Subcutaneous abdominal adipose tissue (tissue), 5 donors: ENCODE results near the gene TMEM109.

Source experiments
- H3K27ac ChIP-seq: one replicate; pipeline ENCODE4 v1.7.0; 2013; ENCODE audit warnings: low read depth, mild to moderate bottlenecking, inconsistent platforms, low read length, moderate library complexity
- H3K27me3 ChIP-seq, 5 donors: one replicate each; pipeline ENCODE4 v1.7.0; 2013; ENCODE audit warnings: low read length in 5 of 5, inconsistent platforms in 1 of 5; ENCODE audit not compliant: control insufficient read depth in 5 of 5, insufficient read depth in 4 of 5
- H3K36me3 ChIP-seq, 5 donors: one replicate each; pipeline ENCODE4 v1.7.0; 2013; ENCODE audit warnings: low read length in 5 of 5; ENCODE audit not compliant: control insufficient read depth in 5 of 5, insufficient read depth in 5 of 5
- H3K4me1 ChIP-seq, 5 donors: one replicate each; pipeline ENCODE4 v1.7.0; 2013; ENCODE audit warnings: low read length in 5 of 5, mild to moderate bottlenecking in 3 of 5, moderate library complexity in 1 of 5; ENCODE audit not compliant: control insufficient read depth in 5 of 5, insufficient read depth in 5 of 5
- H3K4me3 ChIP-seq, 5 donors: one replicate each; pipeline ENCODE4 v1.7.0; 2013; ENCODE audit warnings: low read length in 5 of 5, low read depth in 1 of 5
- H3K9ac ChIP-seq, 5 donors: one replicate each; pipeline ENCODE4 v1.7.0; 2013; ENCODE audit warnings: low read length in 5 of 5, mild to moderate bottlenecking in 4 of 5, moderate library complexity in 3 of 5
- H3K9me3 ChIP-seq, 5 donors: one replicate each; pipeline ENCODE4 v1.7.0; 2013; ENCODE audit warnings: low read length in 5 of 5; ENCODE audit not compliant: control insufficient read depth in 5 of 5
- donor health status: healthy.
- donor health status: healthy.
- donor health status: healthy.
- donor health status: healthy.
- donor health status: healthy.

Gene TMEM109

GRCh38 chr11:60937811-60938210 lies 23.9 kb downstream of the TMEM109 start:
- Histone ChIP-seq H3K27ac (no peak overlapping the region), H3K4me1 (peaks cover 0 to 25% (median 3%) of the 10 kb centered on the region in 5 donors), H3K9ac (no peak overlapping the region), H3K4me3 (no peak overlapping the region), H3K36me3 (peaks cover 0 to 70% (median 40%) of the 10 kb centered on the region in 5 donors), H3K9me3 (no peaks in the 10 kb centered on the region), H3K27me3 (no peaks in the 10 kb centered on the region)

- Histone ChIP-seq H3K27ac (no peak overlapping the region), H3K36me3 (peaks cover 0 to 76% (median 41%) of the 10 kb centered on the region in 5 donors), H3K4me3 (no peak overlapping the region)
Measured at GRCh38 chr11:60938500-60938899, 24.5 kb downstream of the TMEM109 start.

GRCh38 chr11:60939301-60939700 lies 25.3 kb downstream of the TMEM109 start:
- no peaks in the 10 kb centered on the region for H3K9me3 ChIP-seq
- peaks cover 0 to 79% (median 41%) of the 10 kb centered on the region in 5 donors for H3K36me3 ChIP-seq
- H3K27me3 ChIP-seq = no peaks in the 10 kb centered on the region
- no peak overlapping the region for H3K4me3 ChIP-seq
- no peak overlapping the region for H3K27ac ChIP-seq
- H3K9ac ChIP-seq = no peak overlapping the region
- H3K4me1 ChIP-seq = peaks cover 0 to 26% (median 3%) of the 10 kb centered on the region in 5 donors

More at GRCh38 chr11:60938500-60938899, 24.5 kb downstream of the TMEM109 start:
- Histone ChIP-seq H3K9me3 (no peaks in the 10 kb centered on the region), H3K9ac (no peak overlapping the region), H3K27me3 (no peaks in the 10 kb centered on the region), H3K4me1 (peaks cover 0 to 25% (median 3%) of the 10 kb centered on the region in 5 donors)

- Histone ChIP-seq H3K9ac (no peak overlapping the region), H3K4me3 (no peak overlapping the region), H3K4me1 (peaks cover 0 to 26% (median 3%) of the 10 kb centered on the region in 5 donors), H3K27me3 (no peaks in the 10 kb centered on the region), H3K36me3 (peaks cover 0 to 82% (median 41%) of the 10 kb centered on the region in 5 donors), H3K27ac (no peak overlapping the region), H3K9me3 (no peaks in the 10 kb centered on the region)
Measured at GRCh38 chr11:60939855-60940254, 25.9 kb downstream of the TMEM109 start.

- Histone ChIP-seq H3K4me3 (no peak overlapping the region), H3K27me3 (no peaks in the 10 kb centered on the region), H3K36me3 (peaks cover 0 to 89% (median 41%) of the 10 kb centered on the region in 5 donors), H3K9ac (no peak overlapping the region), H3K9me3 (no peaks in the 10 kb centered on the region), H3K4me1 (peaks cover 0 to 26% (median 3%) of the 10 kb centered on the region in 5 donors), H3K27ac (no peak overlapping the region)
Measured at GRCh38 chr11:60941371-60942119, 27.6 kb downstream of the TMEM109 start.

- no peak overlapping the region for H3K4me3 ChIP-seq
- H3K4me1 ChIP-seq = peaks cover 0 to 19% (median 0%) of the 10 kb centered on the region in 5 donors
- no peak overlapping the region for H3K27ac ChIP-seq
- peaks cover 0 to 86% (median 41%) of the 10 kb centered on the region in 5 donors for H3K36me3 ChIP-seq
- no peaks in the 10 kb centered on the region for H3K9me3 ChIP-seq
- no peak overlapping the region for H3K9ac ChIP-seq
- no peaks in the 10 kb centered on the region for H3K27me3 ChIP-seq
Measured at GRCh38 chr11:60942219-60942618, 28.3 kb downstream of the TMEM109 start.

- Histone ChIP-seq H3K36me3 (peaks cover 0 to 78% (median 39%) of the 10 kb centered on the region in 5 donors), H3K4me1 (peaks cover 0 to 15% (median 0%) of the 10 kb centered on the region in 5 donors)
Measured at GRCh38 chr11:60942970-60943565, 29.1 kb downstream of the TMEM109 start.

GRCh38 chr11:60944490-60945294 lies 30.7 kb downstream of the TMEM109 start:
- Histone ChIP-seq H3K9ac (no peak overlapping the region), H3K27ac (no peak overlapping the region), H3K27me3 (no peaks in the 10 kb centered on the region), H3K9me3 (no peaks in the 10 kb centered on the region), H3K36me3 (peaks cover 0 to 66% (median 30%) of the 10 kb centered on the region in 5 donors), H3K4me3 (no peak overlapping the region), H3K4me1 (peaks cover 0 to 24% (median 0%) of the 10 kb centered on the region in 5 donors)

More at GRCh38 chr11:60942970-60943565, 29.1 kb downstream of the TMEM109 start:
- no peak overlapping the region for H3K9ac ChIP-seq
- no peak overlapping the region for H3K27ac ChIP-seq
- H3K4me3 ChIP-seq = no peak overlapping the region
- no peaks in the 10 kb centered on the region for H3K27me3 ChIP-seq
- H3K9me3 ChIP-seq = no peaks in the 10 kb centered on the region

GRCh38 chr11:60945295-60945667 lies 31.3 kb downstream of the TMEM109 start:
- no peak overlapping the region for H3K9ac ChIP-seq
- peaks cover 0 to 30% (median 0%) of the 10 kb centered on the region in 5 donors for H3K4me1 ChIP-seq
- H3K9me3 ChIP-seq = no peaks in the 10 kb centered on the region
- H3K27ac ChIP-seq = no peak overlapping the region
- no peaks in the 10 kb centered on the region for H3K27me3 ChIP-seq
- H3K4me3 ChIP-seq = no peak overlapping the region
- H3K36me3 ChIP-seq = peaks cover 0 to 61% (median 29%) of the 10 kb centered on the region in 5 donors
